Osteocyte (in vitro differentiated cells): Measurements from ENCODE around the gene AIG1. TPM values are rescaled to one million over a fixed set of nuclear protein-coding genes. Genes with fewer than 3 reads are reported as not detected.

Source experiments
- DNase-seq: peaks from one replicate; pipeline ENCODE4 v3.0.0; 2021; ENCODE audit warnings: mixed read lengths; ENCODE audit not compliant: unreplicated experiment; ENCODE audit errors: extremely low spot score
- H3K27ac Mint-ChIP-seq: one replicate; pipeline ENCODE4 v1.8.0; 2021; ENCODE audit warnings: mild to moderate bottlenecking, mixed read lengths; ENCODE audit not compliant: unreplicated experiment
- H3K27me3 Mint-ChIP-seq: one replicate; pipeline ENCODE4 v1.8.0; 2021; ENCODE audit warnings: mixed read lengths; ENCODE audit not compliant: unreplicated experiment
- H3K36me3 Mint-ChIP-seq: one replicate; pipeline ENCODE4 v1.8.0; 2021; ENCODE audit warnings: mixed read lengths; ENCODE audit not compliant: unreplicated experiment
- H3K4me1 Mint-ChIP-seq: one replicate; pipeline ENCODE4 v1.8.0; 2021; ENCODE audit warnings: mixed read lengths; ENCODE audit not compliant: unreplicated experiment
- H3K4me3 Mint-ChIP-seq: one replicate; pipeline ENCODE4 v1.8.0; 2021; ENCODE audit warnings: mild to moderate bottlenecking, moderate library complexity, mixed read lengths; ENCODE audit not compliant: unreplicated experiment
- H3K9me3 Mint-ChIP-seq: one replicate; pipeline ENCODE4 v1.8.0; 2021; ENCODE audit warnings: mixed read lengths; ENCODE audit not compliant: unreplicated experiment
- total RNA-seq: library from RNA; stranded (reverse); gene quantifications from 2 replicates; pipeline ENCODE4 v1.2.1, GENCODE V29; 2021
- TF ChIP-seq, protein P1 (sequence below): fragments of 200-600 bp; sonication (generic); IDR thresholded peaks from 2 replicates; pipeline ENCODE4 v1.5.0; 2021; ENCODE audit warnings: antibody characterized with exemption, mild to moderate bottlenecking, moderate library complexity

AIG1 gene
- total RNA-seq, 1 donor from 2014 or later = 40.5 TPM

DNA sequence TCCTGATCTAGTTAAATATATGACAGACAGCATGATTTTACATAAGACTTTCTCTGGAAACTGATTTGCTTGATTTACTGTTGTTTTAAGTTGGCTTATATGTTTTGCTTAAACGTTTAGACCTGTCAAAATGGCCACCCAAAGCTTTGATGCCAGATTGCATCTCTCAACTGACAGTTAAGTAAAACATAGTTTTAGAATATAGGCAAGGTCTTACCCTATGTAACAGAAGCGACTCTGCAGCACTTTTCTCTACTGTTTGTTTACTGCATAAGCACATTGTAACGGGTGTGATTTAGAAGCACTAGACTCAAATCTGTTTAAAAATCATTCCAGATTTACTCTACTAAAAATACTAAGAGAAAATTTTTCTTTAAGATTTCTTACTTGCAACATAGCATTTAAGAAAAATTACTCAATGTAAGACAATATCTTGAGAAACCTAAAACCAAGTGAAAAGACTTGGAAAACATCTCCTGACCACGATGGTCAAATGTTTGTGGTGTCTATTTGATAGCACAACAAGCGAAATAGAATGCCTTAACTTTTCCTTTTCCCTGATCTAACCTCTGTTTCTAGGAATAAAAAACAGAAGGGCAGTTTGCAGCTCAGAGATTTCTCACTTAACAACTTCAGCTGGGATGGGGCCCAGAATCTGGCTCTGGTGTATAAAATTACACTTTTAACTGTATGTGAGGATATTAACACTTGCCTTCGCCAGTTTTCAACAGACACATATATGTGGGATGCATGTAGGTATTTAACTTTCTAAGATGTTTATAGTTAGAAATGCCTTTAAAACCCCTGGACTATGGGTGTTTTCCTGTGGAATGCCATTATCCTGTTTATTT, 47.4 kb downstream of the AIG1 start:
- Mint-ChIP-seq H3K27me3 (no peaks in the 10 kb centered on the region), H3K36me3 (no peaks in the 10 kb centered on the region), H3K27ac (peak overlapping the region; percentile 65), H3K4me1 (peaks cover 51% of the 10 kb centered on the region), H3K9me3 (no peaks in the 10 kb centered on the region), H3K4me3 (no peak overlapping the region)
- TF ChIP-seq, protein P1, sequence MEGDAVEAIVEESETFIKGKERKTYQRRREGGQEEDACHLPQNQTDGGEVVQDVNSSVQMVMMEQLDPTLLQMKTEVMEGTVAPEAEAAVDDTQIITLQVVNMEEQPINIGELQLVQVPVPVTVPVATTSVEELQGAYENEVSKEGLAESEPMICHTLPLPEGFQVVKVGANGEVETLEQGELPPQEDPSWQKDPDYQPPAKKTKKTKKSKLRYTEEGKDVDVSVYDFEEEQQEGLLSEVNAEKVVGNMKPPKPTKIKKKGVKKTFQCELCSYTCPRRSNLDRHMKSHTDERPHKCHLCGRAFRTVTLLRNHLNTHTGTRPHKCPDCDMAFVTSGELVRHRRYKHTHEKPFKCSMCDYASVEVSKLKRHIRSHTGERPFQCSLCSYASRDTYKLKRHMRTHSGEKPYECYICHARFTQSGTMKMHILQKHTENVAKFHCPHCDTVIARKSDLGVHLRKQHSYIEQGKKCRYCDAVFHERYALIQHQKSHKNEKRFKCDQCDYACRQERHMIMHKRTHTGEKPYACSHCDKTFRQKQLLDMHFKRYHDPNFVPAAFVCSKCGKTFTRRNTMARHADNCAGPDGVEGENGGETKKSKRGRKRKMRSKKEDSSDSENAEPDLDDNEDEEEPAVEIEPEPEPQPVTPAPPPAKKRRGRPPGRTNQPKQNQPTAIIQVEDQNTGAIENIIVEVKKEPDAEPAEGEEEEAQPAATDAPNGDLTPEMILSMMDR = no peak
- no peak for DNase-seq

DNA sequence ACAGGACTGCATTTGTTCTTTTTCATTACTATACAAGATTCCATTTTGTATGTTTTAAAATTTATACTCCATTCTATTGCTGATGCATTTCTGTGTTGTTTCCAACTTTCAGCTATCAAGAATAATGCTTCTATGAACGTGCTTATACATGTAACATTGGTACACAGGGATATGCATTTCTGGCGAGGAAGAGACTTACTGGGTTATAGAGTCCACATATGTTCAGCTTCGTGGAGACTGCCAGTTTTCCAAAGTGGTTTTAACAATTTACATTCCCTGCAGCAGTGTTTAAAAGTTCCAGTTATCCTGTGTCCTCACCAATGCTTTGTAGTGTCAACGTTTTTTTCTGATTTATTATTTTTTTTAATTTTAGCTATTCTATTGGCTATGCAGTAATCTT, 48.5 kb downstream of the AIG1 start:
- Mint-ChIP-seq H3K27ac (no peak overlapping the region), H3K9me3 (no peaks in the 10 kb centered on the region), H3K27me3 (no peaks in the 10 kb centered on the region), H3K4me3 (no peak overlapping the region), H3K4me1 (peaks cover 51% of the 10 kb centered on the region), H3K36me3 (no peaks in the 10 kb centered on the region)
- TF ChIP-seq, protein P1 = no peak
- no peak for DNase-seq

GRCh38 chr6:143110572-143110971, 49.9 kb downstream of the AIG1 start:
- DNase-seq = no peak
- TF ChIP-seq, protein P1 = no peak
- H3K27me3 Mint-ChIP-seq = no peaks in the 10 kb centered on the region
- H3K36me3 Mint-ChIP-seq = no peaks in the 10 kb centered on the region
- H3K27ac Mint-ChIP-seq = peak overlapping the region; percentile 69
- H3K4me3 Mint-ChIP-seq = peak overlapping the region; percentile 2
- no peaks in the 10 kb centered on the region for H3K9me3 Mint-ChIP-seq
- peaks cover 53% of the 10 kb centered on the region for H3K4me1 Mint-ChIP-seq

GRCh38 chr6:143110996-143111395, 50.3 kb downstream of the AIG1 start:
- H3K4me1 Mint-ChIP-seq = peaks cover 52% of the 10 kb centered on the region
- no peaks in the 10 kb centered on the region for H3K27me3 Mint-ChIP-seq
- TF ChIP-seq, protein P1 = no peak
- DNase-seq = no peak
- H3K36me3 Mint-ChIP-seq = no peaks in the 10 kb centered on the region
- H3K27ac Mint-ChIP-seq = peak overlapping the region; percentile 69
- H3K4me3 Mint-ChIP-seq = no peak overlapping the region
- H3K9me3 Mint-ChIP-seq = peaks cover 2% of the 10 kb centered on the region

GRCh38 chr6:143111443-143111842, 50.8 kb downstream of the AIG1 start:
- H3K27me3 Mint-ChIP-seq = no peaks in the 10 kb centered on the region
- no peak overlapping the region for H3K4me3 Mint-ChIP-seq
- peaks cover 4% of the 10 kb centered on the region for H3K36me3 Mint-ChIP-seq
- TF ChIP-seq, protein P1 = no peak
- no peak for DNase-seq
- H3K9me3 Mint-ChIP-seq = peaks cover 6% of the 10 kb centered on the region
- H3K4me1 Mint-ChIP-seq = peaks cover 51% of the 10 kb centered on the region
- H3K27ac Mint-ChIP-seq = peak overlapping the region; percentile 69
